Endodermal cell (in vitro differentiated cells): ENCODE measurements around the gene EPS8L2. TPM values are rescaled to one million over a fixed set of nuclear protein-coding genes. Genes with fewer than 3 reads are reported as not detected.

Experiments
- DNase-seq: peaks from one replicate; pipeline ENCODE4 v3.0.0-alpha.2; 2017
- H3K27ac ChIP-seq: 2 replicates; pipeline ENCODE4 v1.5.1; 2013; ENCODE audit warnings: mild to moderate bottlenecking, low read depth, low read length, moderate library complexity
- H3K27me3 ChIP-seq: 2 replicates; pipeline ENCODE4 v1.6.1; 2013; ENCODE audit warnings: mild to moderate bottlenecking, low read length, moderate library complexity; ENCODE audit not compliant: insufficient read depth, control insufficient read depth, poor library complexity, severe bottlenecking
- H3K36me3 ChIP-seq: 2 replicates; pipeline ENCODE4 v1.7.0; 2013; ENCODE audit warnings: mild to moderate bottlenecking, low read length, moderate library complexity; ENCODE audit not compliant: control insufficient read depth, insufficient read depth
- H3K4me1 ChIP-seq: one replicate; pipeline ENCODE4 v1.7.0; 2013; ENCODE audit warnings: low read length; ENCODE audit not compliant: control insufficient read depth, insufficient read depth
- H3K4me3 ChIP-seq: 2 replicates; pipeline ENCODE4 v1.5.1; 2013; ENCODE audit warnings: mild to moderate bottlenecking, low read length, moderate library complexity
- H3K9ac ChIP-seq: 2 replicates; pipeline ENCODE4 v1.6.1; 2013; ENCODE audit warnings: mild to moderate bottlenecking, low read length, moderate library complexity; ENCODE audit not compliant: poor library complexity, severe bottlenecking; ENCODE audit errors: extremely low read depth
- H3K9me3 ChIP-seq: 2 replicates; pipeline ENCODE4 v1.6.1; 2013; ENCODE audit warnings: mild to moderate bottlenecking, low read length, moderate library complexity; ENCODE audit not compliant: control insufficient read depth
- H3K27ac Mint-ChIP-seq: 2 replicates; pipeline ENCODE4 v1.8.0; 2020; ENCODE audit warnings: mixed read lengths
- H3K27me3 Mint-ChIP-seq: 2 replicates; pipeline ENCODE4 v1.8.0; 2021; ENCODE audit warnings: mild to moderate bottlenecking, mixed read lengths; ENCODE audit not compliant: insufficient read depth
- H3K36me3 Mint-ChIP-seq: 2 replicates; pipeline ENCODE4 v1.8.0; 2020; ENCODE audit warnings: low read depth, mixed read lengths
- H3K4me1 Mint-ChIP-seq: 2 replicates; pipeline ENCODE4 v1.8.0; 2020; ENCODE audit warnings: mixed read lengths
- H3K4me3 Mint-ChIP-seq: 2 replicates; pipeline ENCODE4 v1.8.0; 2020; ENCODE audit warnings: mild to moderate bottlenecking, moderate library complexity, mixed read lengths
- H3K9me3 Mint-ChIP-seq: 2 replicates; pipeline ENCODE4 v1.8.0; 2020; ENCODE audit warnings: mild to moderate bottlenecking, mixed read lengths
- WGBS, 2 experiments: methylation state at CpG; one replicate each; pipeline versions ENCODE4 v1.1.5 to v1.1.7; 2013; ENCODE audit warnings: missing lambda C conversion rate in 2 of 2, mixed read lengths in 1 of 2; ENCODE audit not compliant: insufficient coverage in 1 of 2, insufficient read length in 1 of 2; 5-methylcytosine and 5-hydroxymethylcytosine counted together
- total RNA-seq, 2 donors: library from RNA; stranded (reverse); fragmentation: NEBNext Ultra II Directional in 1 of 2; extraction: Animal tissue kit (Norgen Biotek cat#: 25700) in 1 of 2; gene quantifications; 2 replicates in 1 of 2; 3 replicates in 1 of 2; pipeline ENCODE4 v1.2.1, GENCODE V29; 2021
- TF ChIP-seq, protein P1 (sequence below): fragments of 200-600 bp; sonication (generic); conservative IDR thresholded peaks from 2 replicates; pipeline ENCODE4 v1.5.0; 2021; ENCODE audit warnings: antibody characterized with exemption, mild to moderate bottlenecking

The EPS8L2 gene
- total RNA-seq, 2 donors from 2014 or later, result 26.2 to 28.0 TPM

DNA sequence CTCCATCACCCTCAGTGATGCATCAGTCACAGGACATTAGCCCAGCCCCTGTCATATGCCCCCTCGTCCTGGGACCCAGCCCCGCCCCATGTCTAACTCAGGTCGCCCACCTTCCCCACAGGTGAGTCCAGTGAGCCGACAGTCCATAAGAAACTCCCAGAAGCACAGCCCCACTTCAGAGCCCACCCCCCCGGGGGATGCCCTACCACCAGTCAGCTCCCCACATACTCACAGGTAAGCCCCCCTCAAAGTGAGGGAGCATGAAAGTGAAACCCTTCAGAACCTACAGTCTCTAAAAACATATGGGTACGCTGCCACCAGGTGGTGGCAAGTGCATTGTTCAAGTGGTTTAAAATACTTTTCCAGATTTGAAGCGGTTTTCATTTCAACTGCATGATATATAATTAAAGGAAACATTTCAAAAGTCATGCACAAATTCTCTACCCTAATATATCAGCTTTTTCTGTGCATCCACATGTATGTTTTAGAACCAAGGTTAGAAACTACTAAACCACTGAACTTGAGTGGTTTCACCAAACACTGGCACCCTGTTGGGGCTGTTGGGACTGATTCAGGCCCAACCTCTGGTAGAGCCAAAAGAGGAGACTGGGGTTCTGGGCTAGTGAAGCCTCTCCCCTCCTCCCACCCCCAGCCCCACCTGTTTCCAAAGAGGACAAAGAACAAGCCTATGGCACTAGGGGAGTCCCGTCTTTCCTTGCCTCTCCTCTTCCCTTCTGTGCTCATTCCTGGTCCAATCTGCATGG lies 17.3 kb downstream of the EPS8L2 start:
- Histone ChIP-seq H3K36me3 (no peaks in the 10 kb centered on the region), H3K4me1 (no peaks in the 10 kb centered on the region), H3K9me3 (no peaks in the 10 kb centered on the region), H3K4me3 (no peak overlapping the region), H3K27ac (no peak overlapping the region), H3K27me3 (peaks cover 47% of the 10 kb centered on the region), H3K9ac (no peak overlapping the region)
- DNase-seq, result no peak
- H3K4me3 Mint-ChIP-seq, result no peak overlapping the region
- H3K27ac Mint-ChIP-seq, result no peak overlapping the region
- WGBS, 2 experiments, result 70% methylated on average over 8 of the region's 8 CpGs; no CpG with 5 or more reads in 1 of the 2 experiments
- no peaks in the 10 kb centered on the region for H3K9me3 Mint-ChIP-seq
- H3K27me3 Mint-ChIP-seq, result peaks cover 42% of the 10 kb centered on the region
- no peaks in the 10 kb centered on the region for H3K36me3 Mint-ChIP-seq
- no peaks in the 10 kb centered on the region for H3K4me1 Mint-ChIP-seq
- TF ChIP-seq, protein P1, sequence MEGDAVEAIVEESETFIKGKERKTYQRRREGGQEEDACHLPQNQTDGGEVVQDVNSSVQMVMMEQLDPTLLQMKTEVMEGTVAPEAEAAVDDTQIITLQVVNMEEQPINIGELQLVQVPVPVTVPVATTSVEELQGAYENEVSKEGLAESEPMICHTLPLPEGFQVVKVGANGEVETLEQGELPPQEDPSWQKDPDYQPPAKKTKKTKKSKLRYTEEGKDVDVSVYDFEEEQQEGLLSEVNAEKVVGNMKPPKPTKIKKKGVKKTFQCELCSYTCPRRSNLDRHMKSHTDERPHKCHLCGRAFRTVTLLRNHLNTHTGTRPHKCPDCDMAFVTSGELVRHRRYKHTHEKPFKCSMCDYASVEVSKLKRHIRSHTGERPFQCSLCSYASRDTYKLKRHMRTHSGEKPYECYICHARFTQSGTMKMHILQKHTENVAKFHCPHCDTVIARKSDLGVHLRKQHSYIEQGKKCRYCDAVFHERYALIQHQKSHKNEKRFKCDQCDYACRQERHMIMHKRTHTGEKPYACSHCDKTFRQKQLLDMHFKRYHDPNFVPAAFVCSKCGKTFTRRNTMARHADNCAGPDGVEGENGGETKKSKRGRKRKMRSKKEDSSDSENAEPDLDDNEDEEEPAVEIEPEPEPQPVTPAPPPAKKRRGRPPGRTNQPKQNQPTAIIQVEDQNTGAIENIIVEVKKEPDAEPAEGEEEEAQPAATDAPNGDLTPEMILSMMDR, result peak; percentile 76

DNA sequence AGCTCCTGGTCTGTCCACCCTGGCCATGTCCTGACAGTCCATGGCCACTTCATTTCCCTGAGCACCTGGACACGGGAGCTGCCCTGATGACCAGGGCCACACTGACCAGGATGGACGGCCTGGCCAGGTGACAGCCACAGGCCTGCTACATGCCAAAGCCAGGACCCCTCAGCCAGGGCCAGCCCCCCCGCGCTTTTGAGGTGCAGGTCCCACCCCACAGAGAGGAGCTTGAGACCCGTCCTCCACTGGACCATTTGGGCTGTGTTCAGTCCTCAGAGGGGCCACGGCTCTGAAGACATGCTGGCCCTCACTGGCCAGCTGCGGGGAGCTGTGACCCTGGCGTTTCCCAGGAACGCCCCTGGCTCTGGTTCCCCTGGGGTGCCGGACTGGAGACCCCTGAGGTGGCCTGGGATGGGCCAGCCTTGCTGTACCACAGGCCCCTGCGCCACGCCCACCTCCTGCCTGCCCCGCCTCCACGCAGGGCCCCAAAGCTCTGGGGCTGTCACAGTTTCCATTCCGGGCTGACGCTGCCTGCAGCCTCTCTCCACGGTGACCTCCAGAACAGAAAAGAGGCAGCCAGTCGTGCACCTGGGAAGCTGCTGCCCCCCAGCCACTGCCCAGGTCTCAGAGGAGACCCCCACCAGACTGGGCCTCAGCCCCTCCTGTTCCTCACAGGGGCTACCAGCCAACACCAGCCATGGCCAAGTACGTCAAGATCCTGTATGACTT lies 18.2 kb downstream of the EPS8L2 start:
- Histone ChIP-seq H3K36me3 (no peaks in the 10 kb centered on the region), H3K4me1 (no peaks in the 10 kb centered on the region), H3K9me3 (no peaks in the 10 kb centered on the region), H3K4me3 (no peak overlapping the region), H3K27me3 (peaks cover 47% of the 10 kb centered on the region), H3K9ac (no peak overlapping the region), H3K27ac (no peak overlapping the region)
- Mint-ChIP-seq H3K9me3 (no peaks in the 10 kb centered on the region), H3K36me3 (no peaks in the 10 kb centered on the region), H3K4me3 (no peak overlapping the region), H3K27me3 (peaks cover 37% of the 10 kb centered on the region), H3K27ac (no peak overlapping the region), H3K4me1 (no peaks in the 10 kb centered on the region)
- DNase-seq, result no peak
- WGBS, 2 experiments, result 77 to 81% methylated on average over 9 to 19 of the region's 19 CpGs
- TF ChIP-seq, protein P1, result no peak

DNA sequence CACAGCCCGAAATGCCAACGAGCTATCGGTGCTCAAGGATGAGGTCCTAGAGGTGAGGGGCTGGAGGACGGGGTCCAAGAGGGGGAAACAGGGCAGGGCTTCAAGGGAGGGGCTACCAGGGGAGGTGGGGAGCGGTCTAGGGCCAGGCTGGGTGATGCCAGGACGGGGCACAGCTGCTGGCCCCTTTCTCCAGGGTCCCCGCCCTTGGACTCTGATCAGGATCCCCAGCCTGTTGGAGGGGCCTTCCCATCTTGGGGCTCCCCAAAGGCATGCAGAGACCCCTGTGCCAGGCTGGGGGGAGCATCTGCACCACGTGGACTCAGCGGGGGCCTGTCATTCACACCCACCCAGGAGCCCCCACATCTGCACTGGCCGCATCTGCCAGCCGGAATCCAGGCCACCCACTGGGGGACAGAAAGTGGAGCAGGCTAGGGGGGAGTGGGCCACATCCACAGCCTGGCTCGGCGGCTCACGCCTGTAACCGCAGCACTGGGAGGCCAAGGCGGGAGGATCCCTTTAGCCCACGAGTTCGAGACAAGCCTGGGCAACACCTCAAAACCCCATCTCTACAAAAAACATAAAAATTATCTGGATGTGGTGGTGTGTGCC lies 18.9 kb downstream of the EPS8L2 start:
- Mint-ChIP-seq H3K9me3 (no peaks in the 10 kb centered on the region), H3K27ac (no peak overlapping the region), H3K36me3 (no peaks in the 10 kb centered on the region), H3K4me3 (peak overlapping the region; percentile 26), H3K27me3 (peaks cover 31% of the 10 kb centered on the region), H3K4me1 (no peaks in the 10 kb centered on the region)
- no peak for DNase-seq
- Histone ChIP-seq H3K4me1 (no peaks in the 10 kb centered on the region), H3K27ac (no peak overlapping the region), H3K9ac (no peak overlapping the region), H3K4me3 (no peak overlapping the region), H3K9me3 (no peaks in the 10 kb centered on the region), H3K36me3 (no peaks in the 10 kb centered on the region), H3K27me3 (peaks cover 40% of the 10 kb centered on the region)
- 84 to 94% methylated on average over 9 to 18 of the region's 18 CpGs for WGBS, 2 experiments
- TF ChIP-seq, protein P1, result no peak
